ENCODE data around the gene SCT.

- no peak for TF ChIP-seq CTCF (IDR thresholded peaks at IDR 0.05; ENCODE audit: low read depth, low read length, missing input control)
- no peak for TF ChIP-seq MAX (IDR thresholded peaks at IDR 0.05)
- TF ChIP-seq REST (IDR thresholded peaks at IDR 0.05) = no peak
- no peak for TF ChIP-seq RAD21 (IDR thresholded peaks at IDR 0.05)
Measured at GRCh38 chr11:674406-674805, 47.4 kb upstream of the SCT start.
